Measurements from ENCODE around the gene TMEM63A.
"Not testable (repeated sequence)": the region's sequence is repeated elsewhere in the genome, so short reads cannot be mapped to it uniquely, and the experiment has no call there.

The TMEM63A gene

GRCh38 chr1:225846331-225847310 is 35.6 kb downstream of the TMEM63A start:
- no peak for DNase-seq (ENCODE audit: low read depth in 2 of 2, low spot score in 1 of 2)

- DNase-seq (ENCODE audit: low read depth in 2 of 2, low spot score in 1 of 2), result no peak
Observed at GRCh38 chr1:225845571-225846259, 36.5 kb downstream of the TMEM63A start.

- DNase-seq (ENCODE audit: low read depth in 2 of 2, low spot score in 1 of 2), result no peak
Observed at GRCh38 chr1:225845097-225845496, 37.1 kb downstream of the TMEM63A start.

DNA sequence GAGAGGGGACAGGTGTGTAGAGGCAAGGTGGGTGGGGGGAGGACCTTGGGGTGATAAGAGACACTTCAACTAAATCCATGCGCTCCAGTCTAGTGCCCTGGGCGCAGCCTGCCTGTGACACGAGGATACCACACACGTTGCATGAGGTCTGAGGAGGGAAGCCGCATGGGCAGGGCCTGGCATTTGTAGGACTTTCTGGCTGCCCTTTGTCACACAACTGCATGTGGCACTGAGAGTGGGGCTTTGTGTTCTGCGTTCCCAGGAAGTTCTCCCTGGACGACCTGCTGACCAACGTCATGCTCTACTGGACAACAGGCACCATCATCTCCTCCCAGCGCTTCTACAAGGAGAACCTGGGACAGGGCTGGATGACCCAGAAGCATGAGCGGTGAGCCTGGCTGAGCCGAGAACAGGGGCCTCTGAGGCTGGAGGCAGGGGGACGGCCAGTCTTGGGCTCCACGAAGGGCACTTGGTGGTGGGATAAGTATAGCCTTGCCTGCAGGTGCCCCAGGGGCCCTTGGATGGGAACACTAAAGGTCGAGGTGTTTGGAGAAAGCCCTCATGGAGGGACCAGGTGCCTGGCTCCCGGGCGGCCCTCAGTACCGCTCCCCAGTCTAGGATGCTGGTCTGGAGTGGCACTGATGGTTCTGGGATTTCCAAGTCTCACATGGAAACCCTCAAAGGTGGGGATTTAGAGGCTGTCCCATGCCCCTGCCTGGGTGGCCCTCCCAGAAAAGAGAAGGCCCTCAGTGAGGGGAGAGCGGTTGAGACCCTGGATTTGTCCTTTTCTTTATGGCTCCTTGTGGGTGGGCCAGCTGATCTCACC is 37.7 kb downstream of the TMEM63A start:
- DNase-seq (ENCODE audit: low read depth in 2 of 2, low spot score in 1 of 2), result no peak

DNA sequence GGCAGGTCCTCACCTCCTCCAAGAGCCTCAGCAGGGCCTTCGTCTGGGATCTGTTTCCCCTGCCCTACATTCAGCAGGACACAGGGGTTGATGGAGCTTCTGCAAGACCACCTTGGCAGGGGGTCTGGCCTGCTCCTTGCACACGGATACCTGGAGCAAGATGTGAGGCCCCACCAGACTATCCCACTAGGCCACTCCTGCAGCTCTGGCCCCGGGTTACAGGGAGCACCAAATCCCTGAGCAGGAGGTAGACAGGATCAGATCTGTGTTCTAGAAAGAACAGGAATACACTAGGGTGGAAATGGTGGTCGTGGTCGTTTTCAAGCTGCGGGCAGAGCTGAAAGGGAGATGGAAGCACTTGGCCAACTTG is 38.8 kb downstream of the TMEM63A start:
- DNase-seq (ENCODE audit: low read depth in 2 of 2, low spot score in 1 of 2), result no peak

DNA sequence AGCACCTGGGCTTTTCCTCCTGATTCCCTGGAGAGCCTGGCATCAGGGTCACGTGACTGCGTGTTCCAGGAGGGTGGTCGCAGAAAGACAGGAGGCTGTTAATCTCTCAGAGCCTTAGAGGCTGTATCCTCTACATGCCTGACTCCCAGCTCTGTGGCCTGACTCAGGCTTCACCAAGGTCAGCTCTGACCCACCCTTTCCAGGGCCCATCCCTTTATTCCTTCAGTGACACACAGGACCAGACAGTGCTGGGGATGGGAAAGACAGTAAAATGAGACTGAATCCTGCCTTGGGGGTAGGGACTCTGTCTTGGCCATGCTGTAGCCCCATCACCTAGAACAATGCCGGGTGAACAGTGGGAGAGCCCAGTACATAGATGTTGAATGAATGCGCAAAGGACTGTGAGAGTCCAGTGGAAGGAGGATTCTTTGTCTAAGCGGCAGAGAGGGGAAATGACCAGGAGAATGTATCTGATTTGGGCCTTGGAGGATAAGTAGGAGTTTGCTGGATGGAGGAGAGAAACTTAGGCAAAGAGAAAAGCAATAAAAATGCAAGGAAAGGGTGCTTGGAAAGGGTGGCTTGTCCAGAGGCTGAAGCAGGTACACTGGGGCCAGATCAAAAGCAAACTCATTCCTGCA is 39.3 kb downstream of the TMEM63A start:
- no peak for DNase-seq (ENCODE audit: low read depth in 2 of 2, low spot score in 1 of 2)

- DNase-seq (ENCODE audit: low read depth in 2 of 2, low spot score in 1 of 2), result no peak
Observed at GRCh38 chr1:225842074-225842473, 40.1 kb downstream of the TMEM63A start.

DNA sequence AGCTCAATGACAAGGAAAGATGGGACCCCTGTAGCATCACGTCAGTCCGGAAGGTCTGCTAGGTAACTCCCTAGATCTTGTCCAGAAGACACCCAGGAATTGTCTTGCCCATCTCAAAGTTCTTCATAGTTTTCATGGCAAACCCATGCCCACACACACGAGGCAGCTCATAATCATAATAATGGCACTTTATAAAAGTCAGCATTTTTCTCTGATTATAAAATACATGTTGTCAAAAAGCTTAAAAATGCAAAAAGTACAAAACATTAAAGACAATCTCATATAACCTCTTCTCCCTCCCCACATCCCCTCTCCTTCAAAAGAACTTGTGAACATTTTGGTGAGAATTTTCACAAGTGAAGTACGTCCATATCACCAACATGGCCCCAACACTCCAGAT is 41.5 kb downstream of the TMEM63A start:
- no peak for DNase-seq (ENCODE audit: low read depth in 2 of 2, low spot score in 1 of 2)

DNA sequence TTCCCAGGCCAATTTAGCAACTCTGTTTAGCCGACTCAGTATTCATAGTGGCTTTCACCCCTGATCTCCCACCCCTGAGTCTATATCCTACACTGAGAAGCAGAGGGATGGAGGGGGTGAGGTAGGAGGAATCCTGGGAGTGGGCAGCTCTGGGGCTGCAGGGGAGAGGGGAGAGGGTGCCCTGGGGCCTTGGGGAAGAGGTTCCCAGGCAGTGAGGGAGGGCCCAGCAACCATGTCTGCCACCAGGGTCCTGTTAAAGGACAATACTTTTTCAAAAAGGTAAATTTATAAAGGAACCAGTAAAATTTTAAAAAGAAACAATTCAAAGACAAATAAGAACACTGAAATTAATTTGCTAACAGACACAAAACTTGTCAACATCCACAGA is 42.0 kb downstream of the TMEM63A start:
- no peak for DNase-seq (ENCODE audit: low read depth in 2 of 2, low spot score in 1 of 2)

GRCh38 chr1:225838793-225839192 is 43.4 kb downstream of the TMEM63A start:
- no peak for DNase-seq (ENCODE audit: low read depth in 2 of 2, low spot score in 1 of 2)

- not testable (repeated sequence) for DNase-seq (ENCODE audit: low read depth in 2 of 2, low spot score in 1 of 2)
Observed at GRCh38 chr1:225836296-225836695, 45.9 kb downstream of the TMEM63A start.

GRCh38 chr1:225835856-225836255 is 46.3 kb downstream of the TMEM63A start:
- DNase-seq (ENCODE audit: low read depth in 2 of 2, low spot score in 1 of 2), result no peak

GRCh38 chr1:225834417-225835329 is 47.5 kb downstream of the TMEM63A start:
- no peak for DNase-seq (ENCODE audit: low read depth in 2 of 2, low spot score in 1 of 2)

DNA sequence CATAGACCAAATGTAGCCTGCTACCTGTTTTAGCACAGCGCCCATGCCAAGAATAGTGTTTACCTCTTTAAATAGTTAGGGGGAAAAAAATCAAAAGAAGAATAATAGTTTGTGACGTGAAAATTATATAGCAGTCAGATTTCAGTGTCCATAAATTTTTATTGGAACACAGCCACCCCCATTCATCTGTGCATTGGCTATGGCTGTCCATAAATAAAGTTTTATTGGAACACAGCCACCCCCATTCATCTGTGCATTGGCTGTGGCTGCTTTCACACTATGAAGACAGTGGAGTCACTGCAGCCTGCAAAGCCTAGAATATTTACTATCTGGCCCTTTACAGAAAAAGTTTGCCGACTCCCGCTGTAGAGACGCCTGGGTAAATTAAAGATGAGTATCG is 51.3 kb downstream of the TMEM63A start:
- no peak for DNase-seq (ENCODE audit: low read depth in 2 of 2, low spot score in 1 of 2)

GRCh38 chr1:225828706-225829345 is 53.4 kb downstream of the TMEM63A start:
- DNase-seq (ENCODE audit: low read depth in 2 of 2, low spot score in 1 of 2), result no peak

DNA sequence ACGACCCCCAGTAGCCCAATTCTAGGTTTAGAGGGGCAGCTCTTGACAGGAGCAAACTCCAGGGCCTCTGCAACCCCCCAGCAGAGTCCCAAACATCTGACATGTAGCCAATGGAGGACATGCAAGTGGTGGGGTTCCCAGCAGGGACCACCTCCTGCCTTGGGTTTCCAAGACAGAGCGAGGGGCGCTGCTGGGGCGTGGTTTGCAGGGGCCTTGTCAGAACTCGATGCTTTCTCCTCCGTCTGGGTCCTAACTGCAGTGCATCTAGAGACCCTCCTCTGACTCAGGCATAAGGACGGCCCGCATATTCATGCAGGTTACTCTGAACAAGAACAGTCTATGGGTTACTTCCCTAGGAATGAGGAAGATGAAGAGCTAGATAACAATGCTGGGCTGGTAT is 55.1 kb downstream of the TMEM63A start:
- no peak for DNase-seq (ENCODE audit: low read depth in 2 of 2, low spot score in 1 of 2)

DNA sequence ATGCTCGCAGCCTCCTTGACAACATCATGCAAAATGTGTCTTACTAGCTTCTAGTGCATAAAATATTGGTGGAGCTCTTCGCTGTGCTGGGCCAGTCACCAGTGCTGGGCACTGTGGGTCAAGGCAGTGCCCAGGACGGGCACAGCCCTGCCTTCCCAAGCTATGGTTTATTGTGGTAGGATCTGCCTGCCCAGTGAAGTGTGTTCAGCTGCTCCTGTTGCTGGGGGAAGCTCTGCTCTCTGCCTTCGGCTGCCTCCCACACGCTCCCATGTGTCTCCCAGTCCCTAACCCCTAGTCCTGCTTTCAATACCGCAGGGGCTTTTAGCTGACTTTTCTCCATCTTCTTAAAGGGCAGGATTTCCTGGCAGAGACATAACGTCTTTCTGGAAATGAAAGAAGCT is 56.6 kb downstream of the TMEM63A start:
- DNase-seq (ENCODE audit: low read depth in 2 of 2, low spot score in 1 of 2), result no peak

DNA sequence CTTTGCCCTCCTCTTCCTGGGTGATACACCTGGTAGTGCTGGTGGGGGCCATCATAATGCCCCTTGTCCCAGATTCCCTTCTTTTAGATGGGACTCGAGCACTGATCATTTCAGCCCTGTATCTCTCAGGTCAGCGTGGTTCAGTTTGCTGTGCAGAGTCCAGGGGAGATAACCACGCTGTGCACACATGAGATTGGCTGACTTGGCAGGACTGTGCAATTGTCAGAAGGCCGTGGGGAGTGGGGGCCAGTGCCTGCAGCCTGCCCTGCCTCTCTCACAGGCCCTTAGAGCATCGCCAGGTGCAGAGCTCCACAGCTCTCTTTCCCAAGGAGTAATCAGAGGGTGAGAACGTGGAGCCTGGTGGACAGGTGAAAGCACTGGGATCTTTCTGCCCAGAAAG is 57.1 kb downstream of the TMEM63A start:
- no peak for DNase-seq (ENCODE audit: low read depth in 2 of 2, low spot score in 1 of 2)

- no peak for DNase-seq (ENCODE audit: low read depth in 2 of 2, low spot score in 1 of 2)
Observed at GRCh38 chr1:225824533-225824941, 57.6 kb downstream of the TMEM63A start.

Measured in stimulated activated CD8-positive, alpha-beta memory T cell treated with anti-CD3 and anti-CD28 coated beads, Interleukin-4, amount 100 ng/mL, for 1 hour (primary cell).